ENCODE results near the gene CLMP. TPM values are rescaled to one million over a fixed set of nuclear protein-coding genes. Genes with fewer than 3 reads are reported as not detected.

The CLMP gene
- total RNA-seq, 1 experiment from 2014 or later: 3.2 TPM

- CTCF ChIA-PET: interaction anchor here (1.5 kb wide), 1 partner anchor 19 kb away, joined by 5 read pairs; no protein-coding TSS in a partner anchor
These were observed 47.0 kb upstream of the CLMP start for GRCh38 chr11:123241874-123242543.

More at GRCh38 chr11:123241874-123242543, 47.0 kb upstream of the CLMP start:
- Histone ChIP-seq H3K4me2 (ENCODE audit: low read length) (no peak overlapping the region), H3K9ac (ENCODE audit: low read length) (no peak overlapping the region), H2AFZ (ENCODE audit: low read depth, low read length, poor library complexity, severe bottlenecking) (no peak overlapping the region), H3K36me3 (ENCODE audit: control insufficient read depth in 1 of 2, insufficient read depth in 2 of 2, low read length in 2 of 2) (no peaks in the 10 kb centered on the region), H3K9me2 (ENCODE audit: insufficient read depth) (no peaks in the 10 kb centered on the region), H3K9me3 (ENCODE audit: control insufficient read depth in 1 of 2, insufficient read depth in 1 of 2, low read depth in 1 of 2, low read length in 2 of 2) (no peaks in the 10 kb centered on the region), H3K4me3 (replicated peaks in 1 of 2; ENCODE audit: low read depth in 1 of 2, low read length in 2 of 2) (no peak overlapping the region), H3K4me1 (ENCODE audit: control insufficient read depth in 1 of 2, insufficient read depth in 2 of 2, low read length in 2 of 2) (peaks cover 0 to 4% of the 10 kb centered on the region in 2 experiments; a peak in 2 of 4 replicates), H3K27ac (ENCODE audit: low read depth, low read length) (no peak overlapping the region), H4K20me1 (ENCODE audit: insufficient read depth) (no peaks in the 10 kb centered on the region), H3K27me3 (ENCODE audit: insufficient read depth, low read length) (no peaks in the 10 kb centered on the region), H3K79me2 (ENCODE audit: insufficient read depth, low read length) (no peaks in the 10 kb centered on the region)
- TF ChIP-seq EZH2 (IDR thresholded peaks at IDR 0.05) (no peak), EZH2phosphoT487 (IDR thresholded peaks at IDR 0.05; ENCODE audit: borderline replicate concordance) (no peak), ZNF274 (IDR thresholded peaks at IDR 0.05; ENCODE audit: low read depth, low read length) (no peak), SP1 (IDR thresholded peaks at IDR 0.05; ENCODE audit: low read depth) (no peak), FOSL1 (IDR thresholded peaks at IDR 0.05; ENCODE audit: low read depth) (no peak), POLR2AphosphoS5 (IDR thresholded peaks at IDR 0.05; ENCODE audit: low read depth, low read length) (no peak), REST (IDR thresholded peaks at IDR 0.05; ENCODE audit: low read depth) (no peak), YY1 (IDR thresholded peaks at IDR 0.05; ENCODE audit: extremely low read depth, insufficient replicate concordance, low read depth, low read length) (no peak), ZFX (IDR thresholded peaks at IDR 0.05) (no peak), JUND (IDR thresholded peaks at IDR 0.05) (no peak), SIN3A (IDR thresholded peaks at IDR 0.05; ENCODE audit: low read depth) (no peak), TCF7L2 (IDR thresholded peaks at IDR 0.05; ENCODE audit: borderline replicate concordance, extremely low read depth, insufficient read depth, insufficient read length) (no peak), SRF (IDR thresholded peaks at IDR 0.05; ENCODE audit: low read depth) (no peak), ATF3 (IDR thresholded peaks at IDR 0.05) (no peak), CEBPB (IDR thresholded peaks at IDR 0.05; ENCODE audit: low read depth) (no peak), EGR1 (IDR thresholded peaks at IDR 0.05; ENCODE audit: low read depth) (no peak), MAX (IDR thresholded peaks at IDR 0.05) (no peak), POLR2A (IDR thresholded peaks at IDR 0.05; ENCODE audit: borderline replicate concordance, extremely low read depth, insufficient read depth, insufficient read length) (no peak)
- DNase-seq (ENCODE audit: low read depth, low spot score) (no peak), ATAC-seq (no peak)
- ChIA-PET POLR2A (no interaction called here), RAD21 (ENCODE audit: low non-redundant PET in 1 of 2, low total read pairs in 2 of 2, uncharacterized antibody in 2 of 2, unreplicated experiment in 2 of 2) (no interaction called here)
- intact Hi-C loops (cut with micrococcal nuclease): no loop called here
- no TSS peak for BruUV-seq (replicated peaks)

Measured in HCT116 (cell line).